HTR-8/SVneo (cell line): ENCODE results near the gene ZYX.
"Not testable (repeated sequence)": the region's sequence is repeated elsewhere in the genome, so short reads cannot be mapped to it uniquely, and the experiment has no call there.

Experiments
- DNase-seq: peaks from one replicate; pipeline ENCODE4 v3.0.0; 2011; ENCODE audit warnings: low spot score, mixed read lengths; ENCODE audit not compliant: insufficient read length
- FAIRE-seq: peaks from 2 replicates; lab custom pipeline; 2011; peaks lifted over from hg19 to GRCh38; lab: Jason Lieb, UNC

ZYX gene

DNA sequence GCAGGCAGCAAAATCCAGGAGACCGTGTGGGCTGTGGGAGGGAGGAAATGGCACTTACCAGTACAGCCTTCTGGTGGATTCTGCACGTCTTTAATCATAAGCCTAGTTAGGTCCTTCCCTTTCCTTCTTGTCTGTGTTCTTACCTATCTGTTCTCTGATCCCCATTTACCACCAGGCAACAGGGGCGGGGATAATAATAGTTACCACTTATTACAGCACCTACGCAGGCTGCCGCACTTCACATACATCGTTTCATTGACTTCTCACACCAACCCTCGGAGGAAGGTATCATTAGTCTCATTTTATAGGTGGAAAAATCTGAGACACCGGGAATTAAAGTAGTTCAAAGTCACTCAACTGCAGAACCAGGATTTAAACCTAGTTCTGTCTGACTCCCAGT, 32.0 kb downstream of the ZYX start:
- DNase-seq (no peak), FAIRE-seq (no peak)

DNA sequence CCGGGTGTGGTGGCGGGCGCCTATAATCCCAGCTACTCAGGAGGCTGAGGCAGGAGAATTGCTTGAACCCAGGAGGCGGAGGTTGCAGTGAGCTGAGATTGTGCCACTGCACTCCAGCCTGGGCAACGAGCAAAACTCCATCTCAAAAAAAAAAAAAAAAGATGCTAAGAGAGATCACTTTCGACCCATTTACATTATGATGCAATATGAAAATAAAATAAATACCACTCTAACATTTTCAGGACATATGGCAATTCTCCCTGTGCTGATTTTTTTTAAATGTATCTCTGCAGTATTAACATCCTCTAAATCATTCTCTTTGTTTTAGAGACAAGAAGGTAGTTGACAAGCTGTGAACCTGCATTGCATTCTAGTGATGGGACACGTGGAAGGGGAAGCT, 34.1 kb downstream of the ZYX start:
- not testable (repeated sequence) for FAIRE-seq

DNA sequence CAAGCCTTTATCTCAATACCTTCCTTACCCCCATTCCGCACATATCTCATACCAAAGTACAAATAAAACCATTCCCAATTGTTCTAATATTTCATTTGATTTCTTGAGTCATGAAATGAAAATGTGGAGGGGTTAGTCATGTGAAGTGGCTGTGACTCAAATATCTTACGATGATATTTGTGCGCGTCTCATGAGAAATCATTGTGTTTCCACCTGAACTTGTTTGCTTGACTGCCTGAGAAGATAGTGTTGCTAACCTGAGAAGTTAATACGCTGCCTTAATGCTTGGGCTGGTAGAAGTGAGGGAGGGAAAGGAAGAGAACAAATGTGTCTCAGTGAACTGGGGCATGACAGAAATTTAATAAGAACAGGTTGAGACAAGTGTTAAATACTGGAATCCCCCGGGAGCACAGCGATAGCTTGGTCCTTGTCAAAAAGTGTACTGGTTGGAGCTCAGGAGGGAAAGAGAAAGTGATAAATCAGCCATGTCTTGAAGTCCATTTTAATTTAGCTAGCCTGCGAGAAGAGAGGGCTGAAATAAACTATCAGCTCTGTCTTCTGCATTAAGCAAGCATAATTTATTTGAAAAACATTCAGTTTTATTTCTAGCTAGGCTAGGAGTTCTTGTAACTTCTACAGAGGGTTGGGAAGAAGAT, 34.7 kb downstream of the ZYX start:
- no peak for DNase-seq
- no peak for FAIRE-seq

More for the DNA sequence above, 34.1 kb downstream of the ZYX start:
- not testable (repeated sequence) for DNase-seq

DNA sequence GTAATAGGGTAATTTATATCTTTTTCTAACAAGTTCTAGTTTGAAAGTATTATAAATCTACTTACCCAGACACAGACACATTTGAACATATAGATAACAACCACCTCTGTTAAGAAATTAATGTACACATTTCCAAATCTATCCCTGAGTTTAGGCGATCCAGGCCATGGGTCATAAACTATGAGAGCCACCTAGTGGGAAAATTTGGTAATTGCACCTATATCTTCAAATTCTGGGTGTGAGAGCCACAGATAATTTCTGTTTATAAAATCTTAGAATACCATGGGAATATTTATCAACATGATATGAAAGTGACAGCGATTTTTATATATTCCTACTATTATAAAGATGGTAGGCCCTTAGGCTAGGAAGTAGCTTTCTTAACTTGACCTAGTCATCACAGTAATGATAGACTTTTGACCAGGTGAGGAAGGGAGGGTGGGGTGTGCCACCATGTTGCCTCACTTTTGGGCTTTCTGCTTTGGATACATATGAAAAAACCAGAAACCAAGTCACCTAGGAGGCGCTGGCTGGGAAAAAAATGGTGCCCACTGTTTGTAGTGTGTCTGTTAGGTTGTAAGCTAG, 35.5 kb downstream of the ZYX start:
- FAIRE-seq (no peak), DNase-seq (peak; percentile 49)

DNA sequence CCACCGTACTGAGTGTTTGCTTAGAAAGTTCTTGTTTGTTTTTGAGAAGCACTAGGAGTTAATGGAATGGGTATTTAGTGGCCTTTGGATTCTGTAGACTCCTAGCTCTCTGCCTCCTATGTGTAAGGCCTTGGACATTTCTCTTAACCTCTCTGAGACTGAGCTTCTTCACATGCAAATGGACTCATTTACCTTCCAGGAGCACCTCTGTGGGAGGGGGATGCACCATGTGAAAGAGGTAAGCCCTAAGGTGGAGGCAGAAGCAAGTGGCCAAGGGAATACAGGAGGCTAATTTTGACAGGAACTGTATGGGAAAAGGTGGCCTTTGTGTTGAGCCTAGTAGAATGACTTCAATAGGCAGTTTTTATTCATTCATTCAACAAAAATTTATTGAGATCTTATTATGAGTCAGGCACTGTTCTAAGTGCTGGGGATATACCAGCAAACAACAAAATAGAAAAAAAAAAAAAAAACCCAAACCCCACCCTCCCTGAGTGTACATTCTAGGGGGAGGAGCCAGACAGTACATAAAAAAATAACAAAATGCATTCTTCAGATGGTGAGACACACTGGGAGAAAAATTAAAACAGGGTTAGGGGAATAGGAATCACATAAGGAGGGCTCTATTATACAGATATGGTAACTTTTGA, 36.7 kb downstream of the ZYX start:
- DNase-seq, result no peak

DNA sequence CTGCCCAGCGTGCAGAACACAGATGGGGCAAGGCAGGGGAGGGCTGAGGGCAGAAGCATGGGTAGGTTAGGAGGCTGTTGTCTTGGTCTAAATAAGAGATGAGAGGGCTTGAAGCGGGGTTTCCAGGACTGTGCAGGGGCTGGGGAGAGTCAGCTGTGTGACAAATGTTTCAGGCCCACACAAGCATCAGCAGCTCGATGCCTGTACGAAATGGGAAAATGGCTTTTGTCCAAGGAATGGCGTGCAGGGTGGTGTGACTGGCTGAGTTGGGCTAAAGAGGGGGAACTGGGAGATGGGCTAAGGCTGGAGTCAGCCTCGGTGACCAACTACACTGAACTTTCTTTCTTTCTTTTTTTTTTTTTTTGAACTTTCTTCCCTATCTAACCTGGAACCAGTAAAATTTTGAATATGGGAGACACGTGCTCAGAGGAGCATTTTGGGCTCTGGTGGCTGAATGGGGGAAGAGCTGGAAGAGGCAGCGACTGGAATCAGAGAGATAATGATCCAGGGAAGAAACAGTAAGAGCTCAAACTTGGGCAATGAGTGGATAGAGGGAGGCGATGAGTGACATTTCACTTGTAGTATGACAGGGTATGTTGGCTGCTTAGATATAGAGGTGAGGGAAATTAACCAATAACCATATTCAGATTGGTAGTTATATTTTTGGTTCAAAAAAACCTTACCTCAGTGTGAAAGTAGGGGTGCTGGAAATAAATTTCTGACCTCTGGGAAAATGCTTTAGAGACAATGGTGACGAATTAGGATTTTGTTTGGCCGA, 37.7 kb downstream of the ZYX start:
- no peak for DNase-seq
- no peak for FAIRE-seq

More for the DNA sequence above, 36.7 kb downstream of the ZYX start:
- no peak for FAIRE-seq

DNA sequence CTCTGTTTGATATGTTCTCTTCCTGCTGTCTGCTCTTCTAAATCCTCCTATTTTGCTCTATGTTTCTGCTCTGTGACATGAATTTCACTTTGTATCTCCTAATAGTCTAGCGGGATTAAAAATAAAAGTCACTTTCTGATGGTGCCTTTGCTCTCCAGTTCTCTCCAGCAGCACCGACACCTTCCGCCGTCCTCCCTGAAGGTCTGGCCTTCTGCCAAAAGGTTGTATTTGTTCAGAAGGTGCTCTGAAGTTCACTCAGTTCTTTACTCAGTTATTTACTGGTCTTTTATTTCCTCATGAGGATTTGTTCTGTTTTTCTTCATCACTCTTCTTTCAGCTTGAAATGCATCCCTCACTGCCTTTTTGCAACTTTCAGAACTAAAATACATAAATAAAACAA, 38.7 kb downstream of the ZYX start:
- DNase-seq, result no peak
- no peak for FAIRE-seq

DNA sequence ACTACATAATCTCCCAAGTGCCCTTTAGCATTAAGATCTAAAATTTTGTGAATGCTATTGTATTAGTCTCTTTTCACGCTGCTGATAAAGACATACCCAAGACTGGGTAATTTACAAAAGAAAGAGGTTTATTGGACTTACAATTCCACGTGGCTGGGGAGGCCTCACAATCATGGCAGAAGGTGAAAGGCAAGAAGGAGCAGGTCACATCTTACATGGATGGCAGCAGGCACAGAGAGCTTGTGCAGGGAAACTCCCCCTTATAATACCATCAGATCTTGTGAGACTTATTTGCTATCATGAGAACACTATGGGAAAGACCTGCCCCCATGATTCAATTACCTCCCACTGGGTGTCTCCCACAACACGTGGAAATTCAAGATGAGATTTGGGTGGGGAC, 39.5 kb downstream of the ZYX start:
- FAIRE-seq, result not testable (repeated sequence)

DNA sequence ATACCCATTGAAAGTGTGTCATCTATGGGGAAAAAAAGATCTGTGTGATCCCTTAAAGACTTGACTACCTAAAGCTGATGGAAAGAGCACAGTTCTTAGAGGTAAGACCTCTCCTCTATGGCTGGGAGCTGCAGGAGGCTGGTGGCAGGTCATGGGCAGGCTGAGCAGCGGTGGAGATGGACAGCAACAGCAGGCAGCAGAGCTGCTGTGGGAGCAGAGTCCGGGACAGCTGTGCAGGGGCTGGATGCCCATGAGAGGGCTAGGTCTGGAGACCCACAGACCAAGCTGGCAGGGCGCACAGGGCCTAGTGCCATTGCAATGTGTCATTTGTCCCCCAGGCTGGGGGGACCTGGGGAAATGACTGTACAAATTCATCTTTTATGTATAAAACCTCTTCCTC, 40.9 kb downstream of the ZYX start:
- no peak for FAIRE-seq
- DNase-seq, result no peak

More for the DNA sequence above, 39.5 kb downstream of the ZYX start:
- DNase-seq, result not testable (repeated sequence)

DNA sequence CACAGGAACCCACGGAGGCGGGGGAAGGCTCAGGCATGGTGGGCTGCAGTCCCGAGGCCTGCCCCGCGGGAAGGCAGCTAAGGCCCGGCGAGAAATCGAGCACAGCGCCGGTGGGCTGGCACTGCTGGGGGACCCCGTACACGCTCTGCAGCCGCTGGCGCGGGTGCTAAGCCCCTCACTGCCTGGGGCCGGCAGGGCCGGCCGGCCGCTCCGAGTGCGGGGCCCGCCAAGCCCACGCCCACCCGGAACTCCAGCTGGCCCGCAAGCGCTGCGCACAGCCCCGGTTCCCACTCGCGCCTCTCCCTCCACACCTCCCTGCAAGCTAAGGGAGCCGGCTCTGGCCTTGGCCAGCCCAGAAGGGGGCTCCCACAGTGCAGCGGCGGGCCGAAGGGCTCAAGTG, 43.3 kb downstream of the ZYX start:
- DNase-seq, FAIRE-seq: not testable (repeated sequence)

DNA sequence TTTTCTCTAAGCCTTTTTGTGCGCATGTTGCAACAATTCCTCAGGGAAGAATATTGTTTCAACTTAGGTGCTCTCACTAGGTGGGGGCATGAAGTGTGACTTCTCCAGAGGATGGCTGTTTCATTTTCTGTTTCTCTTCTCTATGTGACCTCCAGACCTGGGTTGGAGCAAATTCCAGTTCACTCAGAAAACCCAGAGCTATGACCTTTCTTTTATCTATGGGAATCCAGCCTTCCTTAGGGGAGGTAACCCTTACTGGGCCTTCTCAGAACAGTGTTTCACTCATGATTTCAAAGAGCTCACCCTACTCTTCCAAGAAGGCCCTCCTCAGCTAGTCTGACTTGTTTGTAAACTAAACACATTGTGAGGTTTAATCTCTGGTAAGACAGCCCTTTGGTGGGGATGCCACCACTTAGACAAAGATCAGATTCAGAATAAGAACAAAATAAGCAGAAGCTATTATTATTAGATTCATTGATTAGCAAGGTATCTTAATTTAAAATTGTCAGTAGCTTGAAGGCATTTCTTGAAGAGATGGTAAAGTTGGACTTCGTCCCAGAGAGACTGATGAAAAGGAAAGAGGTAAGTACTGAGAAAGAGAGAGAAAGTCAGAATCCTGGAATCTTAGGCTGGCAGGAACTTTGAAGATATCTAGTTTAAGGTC, 45.5 kb downstream of the ZYX start:
- DNase-seq (no peak), FAIRE-seq (no peak)

DNA sequence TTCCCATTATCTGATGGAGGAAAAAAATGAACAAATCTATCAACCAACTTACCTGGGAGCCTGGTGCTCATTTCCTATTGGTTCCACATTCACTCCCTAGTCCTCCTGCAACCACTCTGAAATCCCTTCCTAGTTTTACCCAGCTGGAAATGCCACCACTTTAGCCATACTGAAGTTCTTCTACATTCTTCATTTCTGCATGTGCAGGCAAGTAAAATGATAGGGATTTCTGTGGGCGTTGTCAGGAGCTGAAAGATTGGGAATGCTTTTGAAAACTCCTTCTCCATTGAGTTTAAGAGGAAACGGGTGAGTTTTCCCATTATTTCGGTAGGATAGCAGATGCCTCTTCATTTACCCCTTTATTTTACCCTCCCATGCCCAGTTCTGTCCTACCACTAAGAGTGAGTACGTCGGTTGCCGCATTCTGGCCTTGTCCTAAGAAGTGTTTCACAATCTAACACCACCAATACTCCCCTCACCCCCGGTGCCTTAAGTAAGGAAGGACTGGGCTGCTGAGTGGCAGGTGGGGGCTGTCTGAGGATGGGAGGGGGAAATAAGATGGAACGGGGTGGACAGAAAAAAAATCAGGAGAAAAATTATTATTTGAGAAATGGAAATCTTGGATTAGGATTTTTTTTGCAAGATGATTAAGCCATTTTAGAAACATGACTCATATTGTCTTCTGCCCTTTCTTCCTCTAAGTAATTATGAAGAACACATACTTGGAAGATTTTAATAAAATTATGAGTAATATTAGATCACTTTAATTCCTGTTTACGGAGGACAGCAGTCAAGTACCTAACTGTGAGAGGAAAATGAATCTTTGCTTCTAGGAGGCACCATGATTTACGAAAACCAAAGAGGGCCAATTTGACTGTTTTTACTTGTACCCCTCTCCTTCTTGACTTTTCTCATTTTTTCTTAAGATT, 48.9 kb downstream of the ZYX start:
- DNase-seq, result no peak
- FAIRE-seq, result no peak

DNA sequence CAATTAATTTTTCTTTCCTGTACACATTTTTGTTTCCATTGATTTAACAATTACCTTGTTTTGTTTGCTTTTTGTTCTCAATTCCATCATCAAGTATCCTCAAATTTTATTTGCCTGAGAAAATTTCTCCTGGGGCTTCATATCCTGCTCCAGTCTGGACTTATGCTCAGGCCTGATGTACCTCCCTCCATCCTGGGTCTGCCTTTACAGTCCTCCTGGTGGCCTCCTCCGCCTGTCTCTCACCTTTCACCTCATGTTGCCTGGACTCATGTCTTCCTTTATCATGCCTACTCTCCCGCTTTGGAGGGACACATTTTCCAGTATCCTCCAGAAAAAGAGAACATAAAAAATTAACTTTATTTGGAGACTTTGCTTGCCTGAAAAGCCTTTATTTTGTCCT, 50.0 kb downstream of the ZYX start:
- DNase-seq (no peak), FAIRE-seq (no peak)

DNA sequence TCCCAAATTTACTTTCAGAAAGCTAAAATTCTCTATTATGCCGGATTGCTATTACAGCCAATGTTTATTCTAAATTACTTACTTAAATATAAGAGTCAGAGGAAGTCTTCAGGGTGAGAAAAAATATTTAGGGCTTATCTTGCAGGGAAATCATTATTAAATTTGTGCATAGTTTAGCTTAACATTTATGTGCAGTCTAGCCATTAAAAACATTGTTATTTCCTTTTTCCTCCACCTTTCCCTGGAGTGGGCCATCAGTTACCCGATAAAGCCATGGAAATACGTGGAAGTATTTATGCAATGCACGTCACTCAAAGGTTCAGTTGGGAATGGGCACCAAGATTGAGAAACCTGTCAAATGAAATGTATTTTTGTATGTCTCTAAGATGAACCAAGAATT, 52.6 kb downstream of the ZYX start:
- FAIRE-seq (no peak), DNase-seq (no peak)

DNA sequence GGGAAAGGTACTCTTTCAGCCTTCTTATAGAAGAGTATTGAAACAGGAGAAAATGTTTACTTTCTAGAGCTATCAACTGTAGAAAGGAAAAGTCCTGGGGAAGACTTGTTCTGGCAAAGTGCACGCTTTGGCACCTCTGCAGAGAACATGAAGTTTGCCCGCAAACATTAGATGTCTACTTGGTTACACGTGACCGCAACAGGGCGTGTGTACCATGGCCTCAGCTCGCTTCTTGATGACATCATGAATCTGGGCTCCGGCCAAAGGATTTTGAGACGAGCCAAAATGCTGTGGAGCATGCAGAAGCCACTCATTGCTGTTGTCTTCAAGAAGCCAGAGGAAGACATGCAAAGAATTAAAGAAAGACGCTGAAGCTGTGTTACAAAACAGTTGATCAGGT, 53.5 kb downstream of the ZYX start:
- no peak for FAIRE-seq

DNA sequence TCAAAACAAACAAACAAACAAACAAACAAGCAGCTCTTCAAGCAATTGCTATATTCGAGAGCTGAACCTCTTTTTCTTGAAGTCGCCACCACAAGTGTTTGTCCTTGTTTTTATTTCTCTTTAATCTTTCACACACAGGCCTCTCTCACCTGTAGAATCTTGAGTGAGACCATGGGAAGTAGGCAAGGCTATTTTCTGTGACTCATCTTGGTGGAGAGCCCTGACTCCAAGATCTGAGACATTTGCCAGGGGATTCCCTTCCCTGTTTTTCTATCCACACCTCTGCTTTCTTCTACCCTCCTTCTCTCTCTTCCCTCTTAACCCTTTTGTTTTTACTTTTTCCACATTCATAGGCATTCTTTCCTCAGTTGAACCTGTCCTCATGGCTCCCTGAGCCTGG, 54.1 kb downstream of the ZYX start:
- DNase-seq (no peak), FAIRE-seq (no peak)

More for the DNA sequence above, 53.5 kb downstream of the ZYX start:
- DNase-seq, result no peak

DNA sequence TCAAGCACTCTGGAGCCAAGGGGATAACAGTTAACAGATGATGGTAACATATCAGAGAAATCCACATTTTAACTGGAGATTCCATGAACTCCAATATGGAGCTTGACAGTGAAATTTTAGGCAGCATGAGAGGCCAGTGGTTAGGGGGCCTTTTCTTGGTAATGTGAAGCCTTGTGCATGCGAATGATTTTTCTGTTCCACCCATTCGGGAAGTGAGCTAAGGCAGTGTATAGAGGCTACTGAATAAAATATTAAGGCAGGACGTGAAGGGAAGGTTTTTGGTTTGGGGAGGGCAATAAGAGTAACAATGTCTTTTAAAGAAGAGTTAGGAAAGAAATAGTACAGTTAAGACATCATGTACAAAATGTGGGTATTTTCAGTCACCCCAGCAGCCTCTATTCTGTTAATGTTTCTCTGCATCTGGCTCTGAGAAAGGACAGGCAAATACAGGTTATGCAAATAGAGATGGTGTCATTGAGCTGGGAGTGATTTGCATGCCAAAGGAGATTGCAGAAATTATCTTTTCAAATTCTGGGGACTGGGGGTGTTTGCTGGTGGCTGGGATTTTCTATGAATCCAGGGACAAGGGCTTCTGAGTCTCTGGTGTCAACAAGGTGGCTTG, 55.3 kb downstream of the ZYX start:
- FAIRE-seq, result no peak

DNA sequence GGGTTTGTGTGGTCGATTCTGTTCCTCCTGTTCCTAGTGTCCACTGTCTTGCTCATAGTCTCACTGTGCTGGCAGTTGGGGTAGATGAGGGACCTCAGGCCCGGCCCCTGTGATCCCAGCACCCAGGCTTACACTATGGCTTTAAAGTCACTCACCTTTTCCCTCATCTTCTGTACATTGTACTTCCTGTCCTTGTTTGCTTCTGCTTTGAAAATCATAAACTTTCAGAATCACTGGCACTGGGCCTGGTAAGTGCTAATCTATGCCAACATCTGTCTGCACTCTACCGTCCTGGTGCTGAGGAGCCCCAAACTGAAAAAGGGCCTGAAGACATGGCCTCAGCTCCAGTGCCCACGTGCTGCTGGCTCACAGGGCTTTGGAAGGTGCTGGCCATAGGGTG, 56.4 kb downstream of the ZYX start:
- FAIRE-seq, result no peak

More for the DNA sequence above, 55.3 kb downstream of the ZYX start:
- DNase-seq, result no peak

DNA sequence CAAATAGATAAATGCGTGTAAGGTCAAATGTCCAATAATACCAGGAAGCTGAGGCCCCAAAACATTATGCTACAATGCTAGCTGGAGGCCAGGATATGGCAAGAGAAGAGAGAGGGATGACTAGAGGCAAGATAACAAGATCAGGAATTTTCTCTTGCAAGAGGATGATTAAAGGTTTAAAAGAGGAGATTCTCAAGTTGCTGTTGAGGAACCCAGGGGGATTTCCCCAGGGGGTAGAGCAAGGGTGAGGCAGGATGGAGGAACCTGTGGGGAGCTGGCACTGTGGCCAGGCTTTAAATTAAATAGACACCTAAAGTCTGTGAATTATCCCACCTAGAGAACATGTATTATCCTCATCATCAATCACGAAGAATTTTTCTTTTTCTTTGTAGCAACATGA, 58.7 kb downstream of the ZYX start:
- no peak for DNase-seq
- FAIRE-seq, result no peak

More for the DNA sequence above, 56.4 kb downstream of the ZYX start:
- DNase-seq, result no peak
